H1 (cell line): ENCODE measurements around the gene MGAT5. TPM values are rescaled to one million over a fixed set of nuclear protein-coding genes. Genes with fewer than 3 reads are reported as not detected.

Experiments
- CTCF ChIA-PET: fragments of 300-600 bp; sonication (Branson Sonifier 250); formaldehyde crosslinking; loops from one replicate; lab custom pipeline; 2021; ENCODE audit not compliant: partially characterized antibody; lab: Charles Lee
- POLR2A ChIA-PET: fragments of 300-600 bp; sonication (Branson Sonifier 250); formaldehyde crosslinking; loops from one replicate; lab custom pipeline; 2021; ENCODE audit warnings: inconsistent platforms; ENCODE audit not compliant: partially characterized antibody; lab: Charles Lee
- DNase-seq, 2 experiments: peaks; one replicate each; pipeline versions ENCODE4 v3.0.0 to v3.0.0-alpha.2; 2010 to 2022; ENCODE audit warnings: low spot score in 2 of 2, low read depth in 1 of 2, mixed read lengths in 1 of 2
- FAIRE-seq: peaks from 2 replicates; lab custom pipeline; 2011; peaks lifted over from hg19 to GRCh38; lab: Jason Lieb, UNC
- H2AFZ ChIP-seq: 2 replicates; pipeline ENCODE4 v1.8.1; 2012; ENCODE audit warnings: low read length, inconsistent platforms
- H2AK5ac ChIP-seq: 2 replicates; pipeline ENCODE4 v1.6.1; 2013; ENCODE audit warnings: low read depth, low read length
- H2BK120ac ChIP-seq: replicated peaks from 2 replicates; pipeline ENCODE3; 2013; ENCODE audit warnings: low read depth, low read length, inconsistent platforms
- H2BK12ac ChIP-seq: 2 replicates; pipeline ENCODE4 v1.6.1; 2013; ENCODE audit warnings: low read depth, low read length
- H2BK15ac ChIP-seq: 2 replicates; pipeline ENCODE4 v1.6.1; 2013; ENCODE audit warnings: low read length
- H2BK20ac ChIP-seq: 2 replicates; pipeline ENCODE4 v1.6.1; 2013; ENCODE audit warnings: low read length
- H2BK5ac ChIP-seq: 2 replicates; pipeline ENCODE4 v1.6.1; 2013; ENCODE audit warnings: low read depth, low read length
- H3K14ac ChIP-seq: 2 replicates; pipeline ENCODE4 v1.6.1; 2013; ENCODE audit warnings: inconsistent platforms; ENCODE audit not compliant: insufficient read length
- H3K18ac ChIP-seq: 2 replicates; pipeline ENCODE4 v1.6.1; 2013; ENCODE audit warnings: low read length; ENCODE audit errors: extremely low read depth
- H3K23ac ChIP-seq: 2 replicates; pipeline ENCODE4 v1.6.1; 2013; ENCODE audit warnings: inconsistent platforms; ENCODE audit not compliant: insufficient read length
- H3K23me2 ChIP-seq: 2 replicates; pipeline ENCODE4 v1.6.1; 2013; ENCODE audit warnings: low read depth, low read length
- H3K27ac ChIP-seq: 2 replicates; pipeline ENCODE4 v1.6.1; 2011; ENCODE audit warnings: low read depth, low read length, inconsistent platforms
- H3K27me3 ChIP-seq, 4 experiments: replicated peaks in 1 of 4; 1 replicate in 1 of 4; 2 replicates in 3 of 4; pipeline versions ENCODE4 v1.6.1 to v1.8.1; 2011 to 2013; ENCODE audit warnings: low read length in 3 of 4, mild to moderate bottlenecking in 3 of 4, inconsistent platforms in 2 of 4, mixed read lengths in 2 of 4, moderate library complexity in 1 of 4; ENCODE audit not compliant: control insufficient read depth in 3 of 4, insufficient read depth in 3 of 4; ENCODE audit errors: extremely low read depth in 1 of 4
- H3K36me3 ChIP-seq, 4 experiments: 2 replicates each; pipeline versions ENCODE4 v1.6.1 to v1.8.1; 2011 to 2013; ENCODE audit warnings: mild to moderate bottlenecking in 4 of 4, low read length in 3 of 4, moderate library complexity in 2 of 4, control low read depth in 1 of 4, inconsistent platforms in 1 of 4; ENCODE audit not compliant: insufficient read depth in 4 of 4, control insufficient read depth in 2 of 4
- H3K4ac ChIP-seq: replicated peaks from 2 replicates; pipeline ENCODE3; 2013; ENCODE audit warnings: low read length, low read depth, mixed read lengths, inconsistent platforms; ENCODE audit not compliant: insufficient read length
- H3K4me1 ChIP-seq, 4 experiments: replicated peaks in 1 of 4; 1 replicate in 1 of 4; 2 replicates in 3 of 4; pipeline versions ENCODE4 v1.6.1 to v1.8.1; 2011 to 2013; ENCODE audit warnings: low read length in 3 of 4, inconsistent platforms in 2 of 4, mixed read lengths in 1 of 4; ENCODE audit not compliant: insufficient read depth in 4 of 4, control insufficient read depth in 3 of 4
- H3K4me2 ChIP-seq, 2 experiments: 2 replicates each; pipeline versions ENCODE4 v1.6.1 to v1.8.1; 2011 to 2013; ENCODE audit warnings: low read depth in 2 of 2, low read length in 2 of 2, control low read depth in 1 of 2, inconsistent platforms in 1 of 2, mild to moderate bottlenecking in 1 of 2; ENCODE audit not compliant: insufficient read depth in 1 of 2
- H3K4me3 ChIP-seq, 4 experiments: fragments of 200-600, 300-600 bp in 1 of 4; sonication (generic), shearing (Covaris generic), sonication (Bioruptor Twin) in 1 of 4; 2 replicates each; pipeline versions ENCODE4 v1.5.1 to v1.8.1; 2011 to 2016; ENCODE audit warnings: low read length in 4 of 4, low read depth in 3 of 4, control low read depth in 2 of 4, inconsistent platforms in 2 of 4, mild to moderate bottlenecking in 2 of 4, mixed read lengths in 1 of 4, moderate library complexity in 1 of 4; ENCODE audit not compliant: insufficient read depth in 2 of 4; ENCODE audit errors: extremely low read depth in 1 of 4
- H3K56ac ChIP-seq: replicated peaks from 2 replicates; pipeline ENCODE3; 2013; ENCODE audit warnings: low read depth, mild to moderate bottlenecking, mixed read lengths, low read length, inconsistent platforms; ENCODE audit not compliant: insufficient read length
- H3K79me1 ChIP-seq: 2 replicates; pipeline ENCODE4 v1.6.1; 2013; ENCODE audit warnings: low read depth, low read length, control low read depth
- H3K79me2 ChIP-seq, 2 experiments: 2 replicates each; pipeline versions ENCODE4 v1.6.1 to v1.8.1; 2012 to 2013; ENCODE audit warnings: low read length in 2 of 2, mild to moderate bottlenecking in 2 of 2, inconsistent platforms in 1 of 2; ENCODE audit not compliant: insufficient read depth in 2 of 2, control insufficient read depth in 1 of 2
- H3K9ac ChIP-seq, 4 experiments: replicated peaks in 1 of 4; 1 replicate in 1 of 4; 2 replicates in 3 of 4; pipeline versions ENCODE4 v1.6.1 to v1.8.1; 2011 to 2013; ENCODE audit warnings: low read depth in 3 of 4, low read length in 3 of 4, control low read depth in 2 of 4, mild to moderate bottlenecking in 2 of 4, moderate library complexity in 2 of 4, inconsistent platforms in 1 of 4; ENCODE audit errors: extremely low read depth in 1 of 4
- H3K9me3 ChIP-seq, 2 experiments: 2 replicates each; pipeline versions ENCODE4 v1.6.1 to v1.8.1; 2012 to 2013; ENCODE audit warnings: mild to moderate bottlenecking in 2 of 2, moderate library complexity in 2 of 2, control low read depth in 1 of 2, inconsistent platforms in 1 of 2, low read depth in 1 of 2, low read length in 1 of 2, mixed read lengths in 1 of 2; ENCODE audit not compliant: insufficient read depth in 2 of 2
- H4K20me1 ChIP-seq, 2 experiments: replicated peaks in 1 of 2; 2 replicates each; pipeline versions ENCODE3 to v1.8.1; 2011 to 2013; ENCODE audit warnings: inconsistent platforms in 2 of 2, low read length in 2 of 2, mild to moderate bottlenecking in 1 of 2; ENCODE audit not compliant: insufficient read depth in 2 of 2, control insufficient read depth in 1 of 2
- H4K5ac ChIP-seq: 2 replicates; pipeline ENCODE4 v1.6.1; 2013; ENCODE audit warnings: low read length, low read depth, mixed read lengths, inconsistent platforms; ENCODE audit not compliant: insufficient read length
- H4K8ac ChIP-seq: 2 replicates; pipeline ENCODE4 v1.8.0; 2013; ENCODE audit warnings: mild to moderate bottlenecking, moderate library complexity, low read length, inconsistent platforms; ENCODE audit not compliant: insufficient read depth; ENCODE audit errors: extremely low read depth
- H4K91ac ChIP-seq: replicated peaks from 2 replicates; pipeline ENCODE3; 2013; ENCODE audit warnings: low read length, mixed read lengths, inconsistent platforms; ENCODE audit not compliant: insufficient read length
- CHD2 ChIP-seq: IDR thresholded peaks from 2 replicates; pipeline ENCODE4 v1.6.1; 2012; ENCODE audit warnings: low read length, improper control_type of control experiment
- CTBP2 ChIP-seq: IDR thresholded peaks from 2 replicates; pipeline ENCODE4 v1.7.0; 2011; ENCODE audit warnings: borderline replicate concordance, mild to moderate bottlenecking, moderate library complexity, mixed read lengths, low read length; ENCODE audit not compliant: insufficient read depth, insufficient read length
- JUN ChIP-seq: IDR thresholded peaks from 2 replicates; pipeline ENCODE4 v1.6.1; 2011; ENCODE audit warnings: low read depth, mild to moderate bottlenecking, improper control_type of control experiment, low read length
- KDM1A ChIP-seq: fragments of 200-600, 300-600 bp; sonication (generic); IDR thresholded peaks from 2 replicates; pipeline ENCODE4 v1.7.1; 2016; ENCODE audit warnings: mild to moderate bottlenecking, low read length, borderline replicate concordance
- KDM4A ChIP-seq: IDR thresholded peaks from one replicate; pipeline ENCODE4 v1.7.1; 2012; ENCODE audit warnings: low read depth, mild to moderate bottlenecking, moderate library complexity, low read length, inconsistent platforms; ENCODE audit not compliant: severe bottlenecking
- POLR2A ChIP-seq, 2 experiments: IDR thresholded peaks; 1 replicate in 1 of 2; 2 replicates in 1 of 2; pipeline ENCODE4 v1.6.1; 2011; ENCODE audit warnings: low read depth in 2 of 2, low read length in 2 of 2, mild to moderate bottlenecking in 2 of 2; ENCODE audit errors: control extremely low read depth in 1 of 2
- RNF2 ChIP-seq: fragments of 200-900, 300-1000 bp; sonication (generic); IDR thresholded peaks from 2 replicates; pipeline ENCODE4 v1.7.1; 2016; ENCODE audit warnings: borderline replicate concordance, low read depth, mild to moderate bottlenecking, antibody characterized with exemption, low read length; ENCODE audit not compliant: poor library complexity, severe bottlenecking; ENCODE audit errors: missing control alignments
- RXRA ChIP-seq: IDR thresholded peaks from 2 replicates; pipeline ENCODE4 v1.6.1; 2011; ENCODE audit warnings: low read depth, mild to moderate bottlenecking, low read length, moderate library complexity; ENCODE audit not compliant: insufficient read depth
- SIN3A ChIP-seq, 2 experiments: IDR thresholded peaks in 1 of 2; conservative IDR thresholded peaks in 1 of 2; 2 replicates each; pipeline ENCODE4 v1.6.1; 2011 to 2012; ENCODE audit warnings: low read length in 2 of 2, improper control_type of control experiment in 1 of 2, low read depth in 1 of 2, mild to moderate bottlenecking in 1 of 2
- SP2 ChIP-seq: IDR thresholded peaks from 2 replicates; pipeline ENCODE4 v1.6.1; 2012; ENCODE audit warnings: mild to moderate bottlenecking, low read length, inconsistent platforms
- SP4 ChIP-seq: IDR thresholded peaks from 2 replicates; pipeline ENCODE4 v1.6.1; 2012; ENCODE audit warnings: low read length, inconsistent platforms
- TAF1 ChIP-seq: IDR thresholded peaks from 2 replicates; pipeline ENCODE4 v1.6.1; 2011; ENCODE audit warnings: mild to moderate bottlenecking, low read depth, low read length
- TAF7 ChIP-seq: optimal IDR thresholded peaks from 2 replicates; pipeline ENCODE3; 2011; ENCODE audit warnings: low read depth, mild to moderate bottlenecking, inconsistent platforms, low read length, moderate library complexity, borderline replicate concordance
- WGBS, 2 experiments: shearing (Covaris generic) in 1 of 2; methylation state at CpG; one replicate each; pipeline versions ENCODE4 v1.1.6 to v1.1.7; 2013 to 2015; ENCODE audit warnings: low lambda C conversion rate in 2 of 2, mixed read lengths in 2 of 2, inconsistent platforms in 1 of 2, low coverage in 1 of 2, missing lambda C conversion rate in 1 of 2; ENCODE audit not compliant: insufficient replicate concordance in 2 of 2, insufficient coverage in 1 of 2, insufficient read length in 1 of 2; ENCODE audit errors: extremely low coverage in 1 of 2, missing lambda C conversion rate in 1 of 2; 5-methylcytosine and 5-hydroxymethylcytosine counted together
- polyA plus RNA-seq, 7 experiments: library from polyadenylated mRNA; depleted of rRNA in 3 of 7; stranded (reverse) in 5 of 7; unstranded in 2 of 7; fragments of >200 nt in 5 of 7; fragments of 200-250 nt in 2 of 7; gene quantifications; 1 replicate in 5 of 7; 2 replicates in 1 of 7; 4 replicates in 1 of 7; pipeline versions ENCODE4 v1.2.1 to v1.2.3, GENCODE V29; 2011 to 2013; ENCODE audit warnings: missing spikeins in 2 of 7, mixed read lengths in 2 of 7
- total RNA-seq: library from RNA; stranded (reverse); fragmentation: NEBNext Ultra II Directional; extraction: Animal tissue kit (Norgen Biotek cat#: 25700); gene quantifications from 2 replicates; pipeline ENCODE4 v1.2.1, GENCODE V29; 2021
- TF ChIP-seq, protein P1 (sequence below): IDR thresholded peaks from 2 replicates; pipeline ENCODE4 v1.6.1; 2012; ENCODE audit warnings: inconsistent platforms

The MGAT5 gene
- total and polyA plus RNA-seq, 2 of the 8 experiments (the other 6 are each of a cell fraction or from before 2014, with no cell fraction given) = 11.2 to 49.2 TPM

DNA sequence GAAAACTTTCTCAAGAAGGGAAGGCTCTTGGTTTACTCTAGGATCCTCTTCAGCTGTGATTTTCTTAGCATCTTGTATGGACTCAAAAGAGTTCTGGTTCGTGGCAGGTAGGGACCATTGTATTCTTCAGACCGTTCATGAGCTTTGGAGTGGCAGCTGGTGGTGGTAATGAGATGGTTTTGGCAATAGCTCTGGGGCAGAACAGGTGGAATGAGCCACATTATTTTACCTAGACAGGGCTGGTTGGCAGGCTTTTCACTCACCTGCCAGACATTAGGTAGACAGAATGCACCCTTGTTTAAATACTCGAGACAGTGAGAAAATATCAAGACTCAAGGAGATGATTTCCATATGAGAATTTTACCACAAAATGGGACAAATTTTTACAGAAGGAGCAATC, 26.2 kb upstream of the MGAT5 start:
- no peak overlapping the region for H3K23ac ChIP-seq
- no peak overlapping the region for H2AFZ ChIP-seq
- no peak overlapping the region for H2BK120ac ChIP-seq
- no peak overlapping the region for H3K4ac ChIP-seq
- H3K79me1 ChIP-seq = peaks cover 5% of the 10 kb centered on the region; the same call in 1 of the 2 replicates
- H3K56ac ChIP-seq = no peak overlapping the region
- no peak overlapping the region for H3K14ac ChIP-seq
- H2BK5ac ChIP-seq = no peak overlapping the region
- WGBS, 2 experiments = 93% methylated on average over 3 of the region's 3 CpGs; no CpG with 5 or more reads in 1 of the 2 experiments
- no peak overlapping the region for H3K4me3 ChIP-seq
- H3K4me1 ChIP-seq = peaks cover 0 to 5% (median 2%) of the 10 kb centered on the region in 4 experiments; a peak in 3 of 7 replicates
- H4K91ac ChIP-seq = no peak overlapping the region
- H3K4me2 ChIP-seq = no peak overlapping the region
- POLR2A ChIA-PET = no interaction called here
- no peak overlapping the region for H4K8ac ChIP-seq
- no peak overlapping the region for H3K27ac ChIP-seq
- no peak overlapping the region for H3K18ac ChIP-seq
- CTCF ChIA-PET = interaction anchor here (0.7 to 5.0 kb wide), 10 partner anchors 11 to 222 kb away, joined by 3 to 43 read pairs (median 4); no protein-coding TSS in a partner anchor
- H2BK12ac ChIP-seq = no peak overlapping the region
- H4K20me1 ChIP-seq = no peaks in the 10 kb centered on the region
- no peak overlapping the region for H2BK15ac ChIP-seq
- DNase-seq (no peak), FAIRE-seq (no peak)
- H3K36me3 ChIP-seq = peaks cover 0 to 4% (median 0%) of the 10 kb centered on the region in 4 experiments; a peak in 2 of 8 replicates
- peaks cover 20 to 22% of the 10 kb centered on the region in 2 experiments; a peak in 3 of 4 replicates for H3K9me3 ChIP-seq
- H3K9ac ChIP-seq = no peak overlapping the region
- no peaks in the 10 kb centered on the region; the same call in 1 of the 2 replicates for H3K23me2 ChIP-seq
- no peak for TF ChIP-seq KDM4A
- no peak for TF ChIP-seq JUN
- no peak for TF ChIP-seq CTBP2
- no peak for TF ChIP-seq RXRA
- no peak for TF ChIP-seq POLR2A (IDR thresholded peaks at IDR 0.05; ENCODE audit: control extremely low read depth in 1 of 2, low read depth in 2 of 2, low read length in 2 of 2)
- TF ChIP-seq SP4 = no peak
- TF ChIP-seq CHD2 = no peak
- TF ChIP-seq TAF7 = no peak
- TF ChIP-seq SP2 = no peak
- TF ChIP-seq, protein P1, sequence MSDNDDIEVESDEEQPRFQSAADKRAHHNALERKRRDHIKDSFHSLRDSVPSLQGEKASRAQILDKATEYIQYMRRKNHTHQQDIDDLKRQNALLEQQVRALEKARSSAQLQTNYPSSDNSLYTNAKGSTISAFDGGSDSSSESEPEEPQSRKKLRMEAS = no peak
- no peak for TF ChIP-seq SIN3A (conservative IDR thresholded peaks at IDR 0.05 in 1 of 2, IDR thresholded peaks at IDR 0.05 in 1 of 2; ENCODE audit: low read depth in 1 of 2, low read length in 2 of 2)
- TF ChIP-seq KDM1A = no peak
- no peak for TF ChIP-seq TAF1
- TF ChIP-seq RNF2 = no peak
- H2AK5ac ChIP-seq = no peak overlapping the region
- H4K5ac ChIP-seq = no peak overlapping the region
- H3K27me3 ChIP-seq = no peaks in the 10 kb centered on the region; a peak in 1 of 7 replicates
- H2BK20ac ChIP-seq = no peak overlapping the region
- H3K79me2 ChIP-seq = peaks cover 3 to 67% of the 10 kb centered on the region in 2 experiments; a peak in 3 of 4 replicates
